Right lobe of liver (tissue), 6 donors: ENCODE results near the gene YBX2. TPM values are rescaled to one million over a fixed set of nuclear protein-coding genes. Genes with fewer than 3 reads are reported as not detected.

ENCODE experiments used
- ATAC-seq, 4 donors: fragments of 200-7000 bp; cut with Tn5 transposase; one replicate each; pipeline ENCODE4 v1.9.1; 2020; ENCODE audit warnings: mild to moderate bottlenecking in 4 of 4, moderate library complexity in 4 of 4
- DNase-seq, 3 donors: peaks; one replicate each; pipeline ENCODE4 v3.0.0-alpha.2; 2020
- H3K27ac ChIP-seq, 3 donors: fragments of 200-600 bp; one replicate each; pipeline ENCODE4 v1.8.0; 2022
- H3K27me3 ChIP-seq, 2 donors: fragments of 200-600 bp; one replicate each; pipeline ENCODE4 v1.8.0; 2022
- H3K36me3 ChIP-seq, 4 donors: fragments of 200-600 bp; sonication (generic) in 1 of 4; one replicate each; pipeline versions ENCODE4 v1.5.1 to v1.8.0; 2017 to 2022; ENCODE audit warnings: control low read depth in 1 of 4
- H3K4me1 ChIP-seq, 4 donors: fragments of 200-600 bp; sonication (generic) in 1 of 4; one replicate each; pipeline versions ENCODE4 v1.5.1 to v1.8.0; 2017 to 2022; ENCODE audit warnings: control low read depth in 1 of 4
- H3K4me3 ChIP-seq, 3 donors: fragments of 200-600 bp; one replicate each; pipeline ENCODE4 v1.8.0; 2022
- H3K9me3 ChIP-seq, 4 donors: fragments of 200-600 bp; sonication (generic) in 1 of 4; one replicate each; pipeline versions ENCODE4 v1.5.1 to v1.8.0; 2017 to 2022; ENCODE audit warnings: control low read depth in 1 of 4
- CTCF ChIP-seq, 4 donors: fragments of 200-600 bp in 3 of 4; fragments of 450-650 bp in 1 of 4; IDR thresholded peaks; one replicate each; pipeline versions ENCODE4 v1.5.1 to v1.8.0; 2016 to 2022; ENCODE audit warnings: antibody characterized with exemption in 4 of 4, mild to moderate bottlenecking in 2 of 4
- POLR2A ChIP-seq: fragments of 450-650 bp; IDR thresholded peaks from one replicate; pipeline ENCODE4 v1.6.1; 2017; ENCODE audit warnings: antibody characterized with exemption, mild to moderate bottlenecking
- WGBS: methylation state at CpG from one replicate; pipeline ENCODE4 v1.1.6; 2018; ENCODE audit warnings: low coverage, low lambda C conversion rate; ENCODE audit not compliant: insufficient coverage; ENCODE audit errors: missing lambda C conversion rate; 5-methylcytosine and 5-hydroxymethylcytosine counted together
- intact Hi-C, 2 donors: fragments of 100-400 bp; cut with DNase I; formaldehyde crosslinking; loops; one replicate each; pipeline versions ENCODE4 v1.11.2 to v1.14.1; 2022
- total RNA-seq, 6 experiments: library from RNA; depleted of rRNA in 2 of 6; stranded (reverse); fragments of >200 nt in 2 of 6; fragmentation: NEBNext Ultra II Directional in 3 of 6; extraction: Animal tissue kit (Norgen Biotek cat#: 25700) in 3 of 6; gene quantifications; one replicate each; pipeline versions ENCODE4 v1.1.0 to v1.2.4, GENCODE V29; 2016 to 2023
- donor health status: DM: no; HTN: yes; CAD: no.
- donor health status: DM: no; HTN: no; CAD: no.
- donor health status: DM: no; HTN: no; CAD: no.
- donor health status: DM: no; HTN: yes; CAD: no.
- donor health status: DM: no; HTN: yes; CAD: no.

The YBX2 gene
- total RNA-seq, 6 experiments from 2014 or later: 0.27 to 1.7 (median 0.90) TPM

DNA sequence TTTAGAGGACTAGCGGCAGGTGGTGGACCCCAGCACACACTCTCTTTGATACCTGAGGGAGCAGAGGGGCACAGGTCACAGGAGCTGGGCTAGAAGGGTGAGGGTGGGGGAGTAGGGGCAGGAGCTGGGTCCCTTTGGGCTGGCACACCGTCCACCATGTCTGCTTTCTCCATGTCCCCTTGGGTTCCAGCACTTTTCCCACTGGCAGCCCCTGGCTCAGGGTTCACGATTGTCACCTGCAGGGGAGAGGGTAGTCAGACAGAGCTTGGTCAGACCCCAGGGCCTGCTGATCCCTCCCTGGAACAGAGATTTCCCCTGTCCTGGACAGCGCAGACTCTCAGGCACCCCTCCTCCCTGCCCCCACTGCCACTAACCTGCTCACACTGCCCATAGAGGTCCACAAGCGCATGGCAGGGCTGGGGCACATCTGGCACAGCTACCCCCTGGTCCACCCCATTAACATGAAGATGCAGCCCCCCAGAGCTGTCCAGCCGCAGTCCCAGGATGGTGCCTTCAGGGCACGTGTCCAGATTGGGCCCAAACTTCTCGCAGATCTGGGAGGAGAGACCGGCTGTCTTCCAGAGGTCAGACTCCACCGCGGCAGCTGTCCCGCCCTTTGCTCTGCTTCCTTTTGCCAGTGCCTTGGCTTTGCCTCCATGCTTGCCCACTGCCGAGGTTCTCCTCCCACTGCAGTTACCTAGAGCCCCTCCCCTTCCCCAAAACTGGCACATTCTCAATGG, 23.9 kb upstream of the YBX2 start:
- DNase-seq (no peak), ATAC-seq (no peak)
- Histone ChIP-seq H3K36me3 (peaks cover 0 to 48% (median 15%) of the 10 kb centered on the region in 4 donors), H3K4me1 (peaks cover 0 to 12% (median 6%) of the 10 kb centered on the region in 4 donors), H3K27ac (no peak overlapping the region), H3K27me3 (no peaks in the 10 kb centered on the region), H3K9me3 (no peaks in the 10 kb centered on the region), H3K4me3 (no peak overlapping the region)
- intact Hi-C loops: no loop called here
- TF ChIP-seq CTCF (IDR thresholded peaks at IDR 0.05) (no peak), POLR2A (no peak)
- WGBS: no CpG with 5 or more reads among the region's 13 CpGs

DNA sequence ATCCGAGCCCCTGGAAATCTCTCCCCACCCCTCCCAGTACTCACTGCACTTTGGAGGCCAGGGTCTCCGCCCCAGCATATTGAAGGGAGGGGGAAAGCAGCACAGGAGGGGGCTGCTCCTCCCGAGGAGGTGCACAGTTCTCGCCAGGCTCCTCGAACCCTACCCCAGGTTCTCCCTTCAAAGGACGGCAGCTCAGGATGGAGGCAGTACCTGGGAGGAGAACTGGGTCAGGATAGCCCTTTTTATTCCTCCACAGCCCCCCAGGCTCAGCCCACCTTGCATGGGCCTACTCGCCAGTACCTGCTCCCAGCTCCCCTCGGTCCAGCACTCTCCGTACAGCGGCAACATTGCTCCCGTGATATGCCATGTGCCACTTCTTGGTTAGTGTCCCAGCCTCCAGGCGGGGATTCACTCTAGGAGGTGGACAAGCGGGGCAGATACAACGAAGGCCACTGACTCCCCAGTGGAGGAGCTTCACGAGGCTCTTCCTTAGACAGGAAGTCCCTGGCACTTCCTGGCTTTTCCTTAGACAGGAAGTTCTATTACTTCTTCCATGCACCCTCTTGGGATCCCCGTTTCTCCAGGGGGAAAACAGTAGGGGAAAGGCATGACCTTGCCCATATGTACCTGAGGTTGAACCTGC, 22.8 kb upstream of the YBX2 start:
- peaks cover 0 to 47% (median 15%) of the 10 kb centered on the region in 4 donors for H3K36me3 ChIP-seq
- intact Hi-C loops: no loop called here

DNA sequence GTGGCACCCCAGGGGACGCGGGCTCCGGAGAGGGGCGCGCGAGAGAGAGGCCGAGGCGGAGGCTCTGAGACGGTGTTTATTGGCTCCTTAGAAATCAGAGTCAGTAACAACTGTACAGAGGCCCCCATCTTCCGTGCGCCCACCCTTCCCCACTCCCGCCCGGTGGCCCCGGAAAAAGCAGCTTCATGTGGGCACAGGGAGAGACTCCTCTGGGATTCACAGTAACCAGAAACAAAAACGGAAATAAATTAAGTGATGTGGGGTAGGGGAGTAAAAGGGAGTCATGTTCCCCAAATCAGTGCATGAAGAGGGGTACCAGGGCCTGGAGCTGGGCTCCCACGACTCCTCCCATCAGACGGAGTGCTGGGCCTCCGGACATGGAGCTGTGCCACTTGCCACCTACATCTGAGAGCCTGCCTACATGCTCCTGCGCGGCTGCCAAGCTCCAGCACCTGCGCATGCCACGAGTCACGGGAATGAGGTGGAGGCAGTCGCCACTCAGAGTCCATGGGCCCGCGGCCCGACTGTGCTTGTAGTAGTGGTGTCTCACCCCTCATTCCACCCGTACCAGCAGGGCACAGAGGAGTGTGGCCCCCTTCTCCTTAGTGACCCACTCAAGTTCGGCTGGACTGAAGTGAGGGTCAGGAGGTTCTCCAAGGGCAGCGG, 21.3 kb upstream of the YBX2 start:
- H3K27me3 ChIP-seq: no peaks in the 10 kb centered on the region
- DNase-seq (no peak), ATAC-seq (peak in 3 of 4 donors; percentile 8 to 17 (median 15))
- H3K27ac ChIP-seq: peak overlapping the region; percentile 84 to 96 (median 91)
- intact Hi-C loops: no loop called here
- H3K4me1 ChIP-seq: peaks cover 0 to 12% (median 6%) of the 10 kb centered on the region in 4 donors
- TF ChIP-seq CTCF (IDR thresholded peaks at IDR 0.05) (no peak), POLR2A (no peak)
- H3K4me3 ChIP-seq: peak overlapping the region; percentile 72 to 95 (median 82)
- no peaks in the 10 kb centered on the region for H3K9me3 ChIP-seq
- WGBS: 9% methylated on average over 17 of the region's 30 CpGs
- peaks cover 0 to 49% (median 22%) of the 10 kb centered on the region in 4 donors for H3K36me3 ChIP-seq

More for the DNA sequence above, 22.8 kb upstream of the YBX2 start:
- no peak overlapping the region for H3K4me3 ChIP-seq
- 86% methylated on average over 9 of the region's 16 CpGs for WGBS
- no peaks in the 10 kb centered on the region for H3K27me3 ChIP-seq
- DNase-seq: no peak
- no peak for ATAC-seq
- no peak overlapping the region for H3K27ac ChIP-seq
- H3K4me1 ChIP-seq: peaks cover 0 to 12% (median 6%) of the 10 kb centered on the region in 4 donors
- TF ChIP-seq POLR2A (no peak), CTCF (IDR thresholded peaks at IDR 0.05) (no peak)
- H3K9me3 ChIP-seq: no peaks in the 10 kb centered on the region

DNA sequence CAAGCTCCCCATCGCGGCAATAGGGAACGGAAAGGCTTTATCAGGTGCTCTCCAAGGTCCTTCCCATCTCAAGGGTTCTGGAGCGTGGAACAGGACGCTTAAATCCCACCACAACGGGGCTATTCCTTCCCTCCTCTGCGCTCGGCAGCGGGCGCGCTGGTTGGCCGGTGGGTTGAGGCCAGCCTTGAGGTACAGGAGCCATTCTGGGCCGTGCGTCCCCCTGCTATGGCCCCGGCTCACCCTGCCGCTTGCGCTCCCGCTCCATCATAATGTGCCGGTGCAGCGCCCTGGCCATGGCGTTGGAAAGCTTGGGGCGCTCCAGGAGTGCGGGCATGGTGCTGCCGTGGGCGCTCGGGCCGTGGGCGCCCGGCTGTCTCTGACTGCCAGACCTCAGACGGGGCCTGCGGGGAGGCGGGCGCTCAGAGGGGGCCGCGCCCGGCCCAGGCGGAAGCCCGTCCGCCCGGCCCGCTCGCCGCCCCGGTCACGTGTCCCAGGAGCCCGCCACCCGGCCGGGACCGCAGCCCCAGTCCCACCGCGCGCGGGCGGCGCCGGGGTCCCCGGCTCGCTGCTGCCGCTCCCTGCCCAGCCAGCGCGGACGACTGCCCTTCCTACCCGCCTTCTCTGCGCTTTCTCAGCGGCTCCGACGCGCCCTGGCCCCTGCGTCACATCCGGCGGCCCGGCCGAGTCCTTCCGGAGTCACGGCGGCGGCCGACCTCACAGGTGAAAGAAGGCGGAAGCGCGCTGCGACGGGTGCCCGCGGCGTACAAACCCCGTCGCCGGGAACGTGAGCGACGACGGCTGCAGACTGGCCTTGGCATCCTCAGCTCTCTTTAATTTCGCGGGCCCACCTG, 20.5 kb upstream of the YBX2 start, which contains the start of gene GPS2:
TSS of gene GPS2 (minus strand) at position 642 of the 851 bp plus-strand sequence. CDS start at position 334, 308 bp downstream.
- no peaks in the 10 kb centered on the region for H3K27me3 ChIP-seq
- peaks cover 0 to 13% (median 6%) of the 10 kb centered on the region in 4 donors for H3K4me1 ChIP-seq
- H3K27ac ChIP-seq: peak within 1 kb of the TSS; percentile 84 to 96 (median 91)
- 1% methylated on average over 18 of the region's 95 CpGs for WGBS
- intact Hi-C loops: no loop called here
- peak within 1 kb of the TSS; percentile 72 to 95 (median 82) for H3K4me3 ChIP-seq
- H3K36me3 ChIP-seq: peaks cover 7 to 53% (median 27%) of the 10 kb centered on the region in 4 donors
- H3K9me3 ChIP-seq: no peaks in the 10 kb centered on the region
- TF ChIP-seq CTCF (IDR thresholded peaks at IDR 0.05) (no peak), POLR2A (peak; percentile 89)
- peak; percentile 85 to 93 (median 88) for ATAC-seq
- peak; percentile 95 to 96 (median 96) for DNase-seq
